ENCODE data around the gene FBXO4.

DNA sequence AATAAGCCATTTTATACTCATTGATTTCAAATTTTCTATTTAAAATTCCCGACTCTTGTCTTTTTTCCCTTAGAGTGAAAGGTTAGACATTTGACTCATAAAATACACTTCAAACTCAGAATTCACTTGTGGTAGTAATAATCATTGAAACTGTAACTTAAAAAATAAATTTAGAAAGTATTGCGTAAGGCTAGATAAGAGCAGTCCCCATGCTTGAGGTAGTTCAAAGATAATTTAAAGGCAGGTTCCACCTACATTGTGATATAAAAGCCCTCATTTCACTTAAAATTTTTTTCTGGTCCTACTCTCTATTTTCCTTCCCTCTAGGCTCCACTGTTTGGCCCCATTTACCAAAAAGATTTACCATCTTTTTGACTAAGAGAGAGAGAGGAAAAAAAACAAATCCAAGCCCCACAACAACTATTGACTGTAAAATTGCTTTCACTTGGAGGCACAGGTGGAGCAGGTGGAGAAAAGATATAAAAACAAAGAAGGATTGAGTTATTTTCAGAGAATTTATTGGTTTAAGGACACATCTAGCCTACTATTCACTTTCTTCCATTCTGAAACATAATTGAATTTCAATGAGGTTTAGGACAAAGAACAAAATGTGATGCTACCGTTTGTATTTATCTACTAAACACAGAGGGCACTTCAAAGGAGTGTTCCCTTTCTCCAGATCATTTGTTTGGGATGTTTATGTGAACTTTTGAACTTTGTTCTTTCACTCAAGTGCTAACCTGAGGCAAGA lies 61.0 kb downstream of the FBXO4 start:
- TF ChIP-seq POLR2A (IDR thresholded peaks at IDR 0.05) = no peak
- TF ChIP-seq, protein P1, sequence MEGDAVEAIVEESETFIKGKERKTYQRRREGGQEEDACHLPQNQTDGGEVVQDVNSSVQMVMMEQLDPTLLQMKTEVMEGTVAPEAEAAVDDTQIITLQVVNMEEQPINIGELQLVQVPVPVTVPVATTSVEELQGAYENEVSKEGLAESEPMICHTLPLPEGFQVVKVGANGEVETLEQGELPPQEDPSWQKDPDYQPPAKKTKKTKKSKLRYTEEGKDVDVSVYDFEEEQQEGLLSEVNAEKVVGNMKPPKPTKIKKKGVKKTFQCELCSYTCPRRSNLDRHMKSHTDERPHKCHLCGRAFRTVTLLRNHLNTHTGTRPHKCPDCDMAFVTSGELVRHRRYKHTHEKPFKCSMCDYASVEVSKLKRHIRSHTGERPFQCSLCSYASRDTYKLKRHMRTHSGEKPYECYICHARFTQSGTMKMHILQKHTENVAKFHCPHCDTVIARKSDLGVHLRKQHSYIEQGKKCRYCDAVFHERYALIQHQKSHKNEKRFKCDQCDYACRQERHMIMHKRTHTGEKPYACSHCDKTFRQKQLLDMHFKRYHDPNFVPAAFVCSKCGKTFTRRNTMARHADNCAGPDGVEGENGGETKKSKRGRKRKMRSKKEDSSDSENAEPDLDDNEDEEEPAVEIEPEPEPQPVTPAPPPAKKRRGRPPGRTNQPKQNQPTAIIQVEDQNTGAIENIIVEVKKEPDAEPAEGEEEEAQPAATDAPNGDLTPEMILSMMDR (IDR thresholded peaks at IDR 0.05) = no peak
